Fibroblast of lung (primary cell): ENCODE results near the gene THRA. TPM values are rescaled to one million over a fixed set of nuclear protein-coding genes. Genes with fewer than 3 reads are reported as not detected.

ENCODE experiments used
- DNase-seq, 2 donors: peaks; one replicate each; pipeline versions ENCODE4 v3.0.0 to v3.0.0-alpha.2; 2010; ENCODE audit warnings: low read depth in 2 of 2
- H2AFZ ChIP-seq: 2 replicates; pipeline ENCODE4 v1.5.1; 2012; ENCODE audit warnings: low read length, control low read depth, inconsistent platforms
- H3K27ac ChIP-seq: 2 replicates; pipeline ENCODE4 v1.5.1; 2011; ENCODE audit warnings: low read length, control low read depth; ENCODE audit not compliant: insufficient read depth
- H3K27me3 ChIP-seq: 2 replicates; pipeline ENCODE4 v1.5.1; 2011; ENCODE audit warnings: mild to moderate bottlenecking, low read length; ENCODE audit not compliant: control insufficient read depth, insufficient read depth
- H3K36me3 ChIP-seq: 2 replicates; pipeline ENCODE4 v1.5.1; 2011; ENCODE audit warnings: low read length; ENCODE audit not compliant: control insufficient read depth, insufficient read depth
- H3K4me1 ChIP-seq: 2 replicates; pipeline ENCODE4 v1.5.1; 2011; ENCODE audit warnings: low read length; ENCODE audit not compliant: control insufficient read depth, insufficient read depth; ENCODE audit errors: extremely low read depth
- H3K4me2 ChIP-seq: 2 replicates; pipeline ENCODE4 v1.5.1; 2011; ENCODE audit warnings: low read length, control low read depth; ENCODE audit not compliant: insufficient read depth; ENCODE audit errors: extremely low read depth
- H3K4me3 ChIP-seq, 4 experiments: fragments of 200-600 bp in 1 of 4; sonication (generic) in 1 of 4; replicated peaks in 1 of 4; 2 replicates each; pipeline ENCODE4 v1.5.1; 2011 to 2016; ENCODE audit warnings: low read length in 4 of 4, low read depth in 3 of 4, mild to moderate bottlenecking in 3 of 4, control low read depth in 2 of 4, inconsistent platforms in 1 of 4, mixed read lengths in 1 of 4; ENCODE audit not compliant: insufficient read depth in 1 of 4; ENCODE audit errors: control extremely low read depth in 1 of 4
- H3K79me2 ChIP-seq: 2 replicates; pipeline ENCODE4 v1.5.1; 2012; ENCODE audit warnings: mild to moderate bottlenecking, low read length, inconsistent platforms; ENCODE audit not compliant: control insufficient read depth, insufficient read depth
- H3K9ac ChIP-seq: 2 replicates; pipeline ENCODE4 v1.5.1; 2011; ENCODE audit warnings: mild to moderate bottlenecking, low read length, control low read depth; ENCODE audit not compliant: insufficient read depth
- H3K9me3 ChIP-seq: 2 replicates; pipeline ENCODE4 v1.5.1; 2012; ENCODE audit warnings: low read depth, low read length; ENCODE audit not compliant: control insufficient read depth, insufficient read depth
- H4K20me1 ChIP-seq: 2 replicates; pipeline ENCODE4 v1.5.1; 2011; ENCODE audit warnings: low read length; ENCODE audit not compliant: control insufficient read depth, insufficient read depth; ENCODE audit errors: extremely low read depth
- CTCF ChIP-seq, 2 donors: IDR thresholded peaks in 1 of 2; conservative IDR thresholded peaks in 1 of 2; 1 replicate in 1 of 2; 2 replicates in 1 of 2; pipeline ENCODE4 v1.5.1; 2011 to 2012; ENCODE audit warnings: low read length in 2 of 2, control low read depth in 1 of 2, inconsistent platforms in 1 of 2, low read depth in 1 of 2, mild to moderate bottlenecking in 1 of 2
- EZH2 ChIP-seq: IDR thresholded peaks from 2 replicates; pipeline ENCODE4 v1.5.1; 2012; ENCODE audit warnings: low read length, control low read depth, mild to moderate bottlenecking; ENCODE audit errors: missing control alignments
- polyA plus RNA-seq, 2 donors: library from polyadenylated mRNA; depleted of rRNA in 1 of 2; stranded (reverse) in 1 of 2; unstranded in 1 of 2; fragments of >200 nt; gene quantifications; 2 replicates each; pipeline ENCODE4 v1.2.1, GENCODE V29; 2011 to 2012; ENCODE audit warnings: missing spikeins in 1 of 2
- total RNA-seq: library from RNA; depleted of rRNA; stranded (reverse); fragments of >200 nt; gene quantifications from 2 replicates; pipeline ENCODE4 v1.2.1, GENCODE V29; 2014

The THRA gene
- total and polyA plus RNA-seq, 2 donors (not counting 1 experiment from before 2014, with no cell fraction given): 27.2 to 52.8 TPM

- Histone ChIP-seq H3K4me3 (peak overlapping the region; percentile 98 to 100 (median 98)), H3K27me3 (no peaks in the 10 kb centered on the region), H3K4me1 (peaks cover 2% of the 10 kb centered on the region), H3K9me3 (no peaks in the 10 kb centered on the region), H3K79me2 (peaks cover 72% of the 10 kb centered on the region), H3K27ac (peak overlapping the region; percentile 50), H3K4me2 (peak overlapping the region; percentile 96), H4K20me1 (peaks cover 2% of the 10 kb centered on the region), H3K9ac (peak overlapping the region; percentile 13), H2AFZ (no peak overlapping the region), H3K36me3 (peaks cover 9% of the 10 kb centered on the region)
- peak; percentile 54 to 57 for DNase-seq
- no peak for TF ChIP-seq CTCF (conservative IDR thresholded peaks at IDR 0.05 in 1 of 2, IDR thresholded peaks at IDR 0.05 in 1 of 2; ENCODE audit: low read depth in 1 of 2, low read length in 2 of 2)
- TF ChIP-seq EZH2: no peak
Observed at GRCh38 chr17:40124279-40125141, 61.7 kb downstream of the THRA start.

GRCh38 chr17:40129498-40129897, 66.7 kb downstream of the THRA start:
- Histone ChIP-seq H3K27me3 (no peaks in the 10 kb centered on the region), H3K79me2 (peaks cover 48% of the 10 kb centered on the region), H3K36me3 (peaks cover 27% of the 10 kb centered on the region), H2AFZ (no peak overlapping the region), H3K9ac (no peak overlapping the region), H3K4me3 (no peak overlapping the region), H3K9me3 (no peaks in the 10 kb centered on the region), H4K20me1 (peaks cover 2% of the 10 kb centered on the region), H3K4me1 (peaks cover 2% of the 10 kb centered on the region), H3K4me2 (no peak overlapping the region), H3K27ac (no peak overlapping the region)
- DNase-seq: no peak
- TF ChIP-seq EZH2: no peak
- no peak for TF ChIP-seq CTCF (conservative IDR thresholded peaks at IDR 0.05 in 1 of 2, IDR thresholded peaks at IDR 0.05 in 1 of 2; ENCODE audit: low read depth in 1 of 2, low read length in 2 of 2)

GRCh38 chr17:40130352-40131042, 67.7 kb downstream of the THRA start:
- Histone ChIP-seq H3K27ac (no peak overlapping the region), H3K27me3 (no peaks in the 10 kb centered on the region), H3K4me3 (no peak overlapping the region), H3K36me3 (peaks cover 25% of the 10 kb centered on the region), H3K79me2 (peaks cover 38% of the 10 kb centered on the region), H3K4me2 (no peak overlapping the region), H3K9ac (no peak overlapping the region), H2AFZ (no peak overlapping the region), H4K20me1 (peaks cover 2% of the 10 kb centered on the region), H3K4me1 (peaks cover 2% of the 10 kb centered on the region), H3K9me3 (no peaks in the 10 kb centered on the region)
- TF ChIP-seq EZH2: no peak
- TF ChIP-seq CTCF (conservative IDR thresholded peaks at IDR 0.05 in 1 of 2, IDR thresholded peaks at IDR 0.05 in 1 of 2; ENCODE audit: low read depth in 1 of 2, low read length in 2 of 2): no peak
- DNase-seq: no peak
